HG03135 (cell line): ENCODE measurements around the gene GBF1.
"Not testable (repeated sequence)": the region's sequence is repeated elsewhere in the genome, so short reads cannot be mapped to it uniquely, and the experiment has no call there.

Experiments
- ATAC-seq: cut with Tn5 transposase; IDR thresholded peaks from one replicate; pipeline ENCODE4 v1.9.1; 2021; ENCODE audit warnings: mild to moderate bottlenecking, moderate library complexity; ENCODE audit not compliant: unreplicated experiment

The GBF1 gene

DNA sequence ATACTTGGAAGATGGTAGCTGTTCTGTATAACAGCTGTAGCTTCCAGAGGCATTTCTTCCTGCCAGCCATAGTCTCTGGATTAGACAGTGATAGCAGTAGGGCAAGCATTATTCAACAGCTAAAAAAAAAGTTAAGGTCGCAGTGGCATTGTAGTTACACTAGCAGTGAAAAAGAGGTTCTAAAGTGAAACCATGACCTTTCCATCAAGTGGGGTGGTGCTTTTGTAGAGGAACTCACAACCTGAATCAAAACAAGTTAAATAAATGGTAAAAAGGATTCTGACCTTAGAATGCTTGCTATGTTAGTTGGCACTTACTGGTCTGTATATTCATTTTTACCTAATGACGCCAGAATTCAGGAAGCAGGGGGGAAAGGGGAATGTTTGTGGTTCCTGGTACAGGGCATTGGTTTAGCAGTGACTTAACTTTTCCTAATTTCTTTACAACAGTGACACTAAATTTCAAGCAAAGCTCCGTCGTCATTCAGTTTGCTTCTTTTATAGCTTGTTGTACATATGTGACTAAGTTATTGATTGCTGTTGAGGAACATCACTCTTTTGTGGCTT, 55.0 kb downstream of the GBF1 start:
- ATAC-seq = no peak

DNA sequence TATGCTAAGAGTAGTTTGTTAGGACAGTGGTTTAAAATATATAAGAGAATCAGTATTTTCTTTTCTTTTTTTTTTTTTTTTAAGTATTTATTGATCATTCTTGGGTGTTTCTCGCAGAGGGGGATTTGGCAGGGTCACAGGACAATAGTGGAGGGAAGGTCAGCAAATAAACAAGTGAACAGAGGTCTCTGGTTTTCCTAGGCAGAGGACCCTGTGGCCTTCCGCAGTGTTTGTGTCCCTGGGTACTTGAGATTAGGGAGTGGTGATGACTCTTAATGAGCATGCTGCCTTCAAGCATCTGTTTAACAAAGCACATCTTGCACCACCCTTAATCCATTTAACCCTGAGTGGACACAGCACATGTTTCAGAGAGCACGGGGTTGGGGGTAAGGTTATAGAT, 55.6 kb downstream of the GBF1 start:
- not testable (repeated sequence) for ATAC-seq

DNA sequence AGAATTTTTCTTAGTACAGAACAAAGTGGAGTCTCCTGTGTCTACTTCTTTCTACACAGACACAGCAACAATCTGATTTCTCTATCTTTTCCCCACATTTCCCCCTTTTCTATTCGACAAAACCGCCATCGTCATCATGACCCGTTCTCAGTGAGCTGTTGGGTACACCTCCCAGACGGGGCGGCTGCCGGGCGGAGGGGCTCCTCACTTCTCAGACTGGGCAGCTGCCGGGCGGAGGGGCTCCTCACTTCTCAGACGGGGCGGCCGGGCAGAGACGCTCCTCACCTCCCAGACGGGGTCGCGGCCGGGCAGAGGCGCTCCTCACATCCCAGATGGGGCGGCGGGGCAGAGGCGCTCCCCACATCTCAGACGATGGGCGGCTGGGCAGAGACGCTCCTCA, 56.0 kb downstream of the GBF1 start:
- not testable (repeated sequence) for ATAC-seq

DNA sequence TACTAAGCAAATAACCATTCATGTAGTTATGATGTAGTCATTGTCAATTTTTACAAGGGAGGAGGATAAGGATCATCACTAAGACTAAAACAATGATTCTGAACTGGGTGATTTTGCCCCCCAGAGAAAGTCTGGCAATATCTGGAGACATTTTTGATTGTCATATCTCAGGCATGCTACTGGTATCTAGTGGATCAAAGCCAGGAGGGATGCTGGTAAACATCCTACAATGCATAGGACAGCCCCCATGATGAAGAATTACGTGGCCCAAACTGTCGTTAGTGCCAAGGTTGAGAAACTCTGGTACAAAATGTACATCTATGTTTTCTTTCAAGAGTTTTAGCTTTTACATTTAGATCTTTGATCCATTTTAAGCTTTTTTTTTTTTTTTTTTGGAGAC, 57.3 kb downstream of the GBF1 start:
- ATAC-seq = no peak

DNA sequence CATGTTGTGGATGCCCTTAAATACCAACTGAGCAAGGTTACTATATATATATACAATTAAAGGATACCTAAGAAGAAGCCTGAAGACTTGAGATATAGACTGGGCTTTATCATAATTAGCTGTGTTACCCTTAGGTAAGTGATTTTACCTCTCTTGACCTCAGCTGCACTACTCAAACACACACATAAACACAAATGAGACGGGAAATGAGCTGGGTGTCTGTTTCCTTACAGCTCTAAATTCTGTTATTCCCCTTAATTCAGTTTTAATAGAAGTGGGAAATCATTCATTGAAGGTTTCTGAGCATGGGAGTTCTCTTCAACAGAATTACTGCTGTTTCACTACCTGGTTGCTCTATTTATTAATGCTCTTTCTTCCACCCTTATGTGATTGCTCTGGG, 60.7 kb downstream of the GBF1 start:
- ATAC-seq = no peak

DNA sequence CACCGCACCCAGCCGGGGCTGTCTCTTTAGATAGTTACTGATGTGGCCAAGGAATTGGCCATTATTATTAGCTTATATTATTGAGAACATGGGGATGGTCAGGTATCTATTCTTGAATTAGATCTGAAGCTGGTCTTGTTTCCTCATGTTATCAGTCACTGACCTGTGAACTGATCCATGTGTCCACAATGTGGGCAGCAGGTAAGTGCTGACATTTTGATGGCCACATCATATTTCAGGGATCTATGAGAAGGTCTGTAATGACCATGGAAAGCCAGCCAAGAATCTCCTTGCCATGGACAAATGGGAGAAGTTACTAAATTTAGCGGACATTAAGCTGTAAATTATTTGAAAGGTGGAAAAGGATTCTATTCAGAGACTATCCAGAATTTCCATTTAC, 61.4 kb downstream of the GBF1 start:
- ATAC-seq = no peak

DNA sequence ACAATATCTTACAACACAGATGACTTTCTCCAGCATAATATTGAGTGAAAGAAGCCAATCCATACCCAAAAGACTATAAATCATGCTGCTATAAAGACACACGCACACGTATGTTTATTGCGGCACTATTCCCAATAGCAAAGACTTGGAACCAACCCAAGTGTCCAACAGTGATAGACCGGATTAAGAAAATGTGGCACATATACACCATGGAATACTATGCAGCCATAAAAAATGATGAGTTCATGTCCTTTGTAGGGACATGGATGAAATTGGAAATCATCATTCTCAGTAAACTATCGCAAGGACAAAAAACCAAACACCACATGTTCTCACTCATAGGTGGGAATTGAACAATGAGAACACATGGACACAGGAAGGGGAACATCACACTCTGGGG, 63.0 kb downstream of the GBF1 start:
- ATAC-seq = not testable (repeated sequence)

DNA sequence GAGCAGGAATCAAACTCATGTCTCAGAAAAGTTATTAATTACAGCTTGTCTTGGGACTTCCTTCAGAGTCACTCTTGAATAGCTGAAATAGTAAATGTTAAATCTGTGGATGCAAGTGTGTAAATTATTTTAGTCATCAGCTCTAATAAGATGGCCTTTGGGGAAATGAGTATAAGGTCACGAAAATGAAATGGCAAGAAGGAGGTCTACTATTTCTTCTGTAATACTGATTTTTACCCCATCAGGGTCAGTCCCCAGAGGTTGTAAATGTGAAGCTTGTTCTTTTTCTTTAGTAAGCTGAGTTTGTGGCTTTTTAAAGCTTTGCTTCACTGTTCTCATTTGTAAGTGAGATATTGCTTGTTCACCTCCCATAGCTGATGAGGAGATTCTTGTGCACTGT, 63.9 kb downstream of the GBF1 start:
- ATAC-seq = no peak

DNA sequence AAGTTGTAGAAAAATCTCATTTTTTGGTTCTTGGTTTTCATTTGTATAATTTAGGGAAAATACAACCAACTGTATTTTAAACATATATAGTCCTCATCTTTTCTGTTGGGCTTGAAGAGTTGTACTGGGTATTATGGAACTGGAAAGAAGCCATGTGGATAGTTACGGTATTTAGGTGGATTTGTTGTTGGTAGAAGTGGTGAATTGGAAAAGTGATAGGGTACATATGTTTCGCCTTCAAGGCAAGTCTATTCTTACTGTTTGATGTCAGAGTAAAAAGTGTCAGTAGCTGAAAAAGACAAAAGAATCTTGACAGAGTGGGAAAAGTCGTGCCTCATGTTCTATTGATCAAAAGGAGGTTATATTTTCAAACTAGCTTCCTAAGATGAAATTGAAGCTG, 64.6 kb downstream of the GBF1 start:
- no peak for ATAC-seq

DNA sequence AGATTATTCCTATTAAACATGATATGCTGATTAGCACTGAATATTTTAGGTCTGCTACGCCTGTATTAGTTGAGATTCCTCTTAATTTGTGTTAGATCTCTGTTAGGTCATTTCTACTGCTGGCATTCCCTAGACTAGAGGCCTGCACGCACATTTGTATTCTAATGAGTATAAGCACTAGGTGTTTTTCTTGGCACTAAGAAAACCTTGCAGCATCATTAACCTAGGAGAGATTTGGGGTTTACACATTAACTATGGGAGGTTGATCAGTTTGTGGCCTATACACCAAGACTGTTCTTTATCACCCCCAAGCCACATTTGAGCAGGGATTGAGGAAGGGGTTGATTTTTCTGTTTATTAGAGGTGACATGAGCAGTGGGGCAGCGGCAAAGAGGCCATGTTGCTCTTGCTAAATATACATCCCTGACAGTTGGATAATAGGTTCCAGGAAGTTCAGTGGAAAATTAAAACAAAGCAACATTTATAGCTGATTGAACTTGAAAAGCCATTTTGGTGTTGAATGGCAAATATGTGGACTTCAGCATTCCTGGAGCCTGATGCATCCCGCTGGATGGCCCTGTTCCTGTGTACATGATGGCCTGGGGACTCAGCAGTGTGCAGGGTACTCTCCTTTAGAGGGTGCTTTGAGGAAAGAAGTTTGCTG, 65.2 kb downstream of the GBF1 start:
- no peak for ATAC-seq

DNA sequence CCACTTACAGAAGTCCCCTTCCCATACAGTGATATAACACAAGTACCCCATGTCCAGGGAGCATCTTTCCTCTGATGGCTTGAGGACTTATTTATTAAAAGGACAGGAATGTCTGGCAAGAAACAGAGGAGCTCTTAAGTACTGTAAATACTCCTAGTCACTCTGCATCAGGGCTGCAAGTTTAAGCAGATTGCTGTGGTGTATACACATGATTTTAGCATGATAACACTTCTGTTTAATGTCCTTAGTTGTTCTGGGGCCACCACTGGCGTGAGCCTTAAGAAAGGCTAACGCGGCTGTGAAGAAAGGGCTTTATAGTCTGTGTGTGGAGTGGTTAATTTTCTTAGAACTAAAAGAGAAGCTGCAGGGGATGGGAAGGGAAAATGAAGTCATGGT, 65.7 kb downstream of the GBF1 start:
- no peak for ATAC-seq

DNA sequence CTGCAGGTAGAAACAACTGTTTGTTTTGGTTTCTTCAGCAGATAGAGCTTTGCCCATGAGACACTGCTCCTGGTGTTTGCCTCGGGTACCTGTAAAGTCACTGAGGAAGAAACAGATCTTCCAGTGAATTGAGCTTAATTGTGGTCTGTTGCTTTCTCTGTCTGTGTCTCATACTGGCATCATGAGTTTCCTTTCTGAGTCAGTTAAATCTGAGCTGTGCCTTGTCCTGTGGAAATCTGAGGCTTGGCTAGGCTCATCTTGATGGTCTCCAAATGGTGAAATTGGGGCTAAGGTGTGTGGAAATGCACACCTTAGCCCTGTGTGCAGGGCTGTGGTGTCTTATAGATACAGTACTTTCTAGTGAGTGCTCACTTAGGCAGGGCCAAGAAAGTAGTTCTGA, 67.4 kb downstream of the GBF1 start:
- no peak for ATAC-seq

DNA sequence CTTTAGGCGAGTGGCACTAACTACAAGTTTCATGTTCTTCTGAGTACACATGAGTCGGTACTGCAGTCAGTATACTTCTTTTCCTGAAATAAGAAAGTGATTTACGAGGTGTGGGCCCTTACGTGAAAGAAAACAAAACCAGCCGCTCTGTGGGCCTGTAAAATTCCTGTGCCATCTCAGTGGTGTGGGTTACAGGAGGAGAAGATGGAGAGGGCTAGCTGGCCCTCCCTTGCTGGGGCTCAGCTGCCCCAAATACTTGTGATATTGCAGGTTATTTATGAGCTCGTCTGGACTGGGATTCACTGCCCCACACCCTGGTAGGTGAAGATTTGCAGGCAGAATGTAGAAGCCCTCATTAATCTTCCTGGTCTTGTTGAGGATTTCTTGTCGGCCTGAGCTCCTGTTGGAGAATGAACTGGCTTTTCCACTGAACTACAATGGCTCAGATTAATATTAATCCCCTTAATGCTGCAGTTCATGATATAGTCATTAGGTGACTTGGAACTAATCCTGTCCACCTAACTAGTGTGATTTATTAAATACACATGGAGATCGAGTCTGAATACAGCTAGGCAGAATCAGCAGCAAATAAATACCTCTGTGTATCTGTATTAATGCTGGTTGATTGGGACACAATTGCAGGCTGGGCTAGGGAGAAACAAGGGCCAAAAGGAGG, 68.0 kb downstream of the GBF1 start:
- no peak for ATAC-seq

DNA sequence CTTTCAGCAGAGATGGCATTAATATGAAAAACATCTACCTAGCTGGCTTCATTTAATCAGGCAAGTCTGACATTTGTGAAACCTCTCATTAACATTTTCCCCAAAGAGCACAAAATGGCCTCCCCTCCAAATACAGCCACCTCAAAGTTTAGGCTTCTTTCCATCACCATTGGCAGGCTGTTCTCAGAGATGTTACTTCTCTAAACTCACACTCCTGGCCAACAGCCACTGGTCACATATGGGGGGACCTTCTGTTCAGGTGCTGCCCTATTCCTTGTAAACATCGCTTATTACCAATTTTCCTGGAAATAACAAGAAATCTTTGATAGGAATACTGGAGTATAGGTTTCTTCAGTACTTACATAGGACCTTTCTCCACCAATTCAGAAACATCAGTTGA, 69.5 kb downstream of the GBF1 start:
- ATAC-seq = no peak

DNA sequence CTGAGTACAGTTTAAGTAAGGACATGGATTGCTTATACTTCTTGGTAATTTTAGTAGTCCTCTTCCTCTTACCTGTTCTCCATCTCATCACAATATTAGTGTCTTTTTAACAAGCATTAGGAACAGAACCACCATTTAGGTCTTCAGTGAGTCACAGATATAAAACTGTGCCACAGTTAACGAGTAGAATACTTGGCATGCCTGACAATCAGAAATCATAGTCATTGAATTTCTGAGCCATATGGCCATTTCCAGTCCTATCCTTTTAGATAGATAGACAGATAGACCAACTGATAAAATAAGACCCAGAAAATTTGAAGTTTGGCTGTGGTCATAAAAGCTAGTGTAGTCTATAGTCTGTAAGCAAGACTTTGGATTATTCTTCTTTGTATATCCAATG, 71.1 kb downstream of the GBF1 start:
- no peak for ATAC-seq

DNA sequence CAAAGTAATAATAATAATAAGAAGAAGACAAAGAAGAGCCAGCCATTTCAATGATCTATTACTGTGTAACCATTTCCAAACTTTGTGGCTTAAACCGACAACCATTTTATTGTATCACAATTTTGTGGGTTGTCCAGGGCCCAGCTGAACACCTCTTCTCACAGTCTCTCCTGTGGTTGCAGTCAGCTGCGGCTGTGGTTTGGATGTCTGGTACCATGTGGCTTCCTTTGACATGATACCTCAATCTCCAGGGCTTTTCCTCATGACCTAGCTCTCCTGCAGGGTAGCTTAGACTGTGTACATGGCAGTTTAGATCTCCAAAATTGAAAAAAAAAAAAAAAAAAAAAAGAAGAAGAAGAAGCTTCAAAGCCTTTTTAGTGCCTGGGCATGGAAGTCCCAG, 77.6 kb downstream of the GBF1 start:
- ATAC-seq = no peak

DNA sequence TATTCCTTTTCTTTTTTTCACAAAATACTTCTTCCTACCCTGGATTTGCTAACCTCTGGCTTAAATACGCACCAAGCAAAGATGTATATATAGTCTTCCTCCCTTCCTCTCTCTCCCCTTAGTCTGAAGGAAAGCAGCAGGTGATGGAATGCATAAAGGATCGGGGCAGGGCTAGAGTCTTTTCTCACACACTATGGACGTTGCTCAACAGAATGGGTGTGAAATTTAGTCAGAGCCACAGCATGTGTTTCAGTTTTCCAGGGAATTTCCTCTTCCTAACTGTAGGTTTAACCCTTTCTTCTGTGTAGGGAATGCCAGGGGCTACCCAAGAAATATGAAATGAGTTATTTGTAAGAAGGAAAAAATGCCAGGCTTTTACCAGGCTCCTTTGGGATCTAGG, 78.7 kb downstream of the GBF1 start:
- no peak for ATAC-seq

DNA sequence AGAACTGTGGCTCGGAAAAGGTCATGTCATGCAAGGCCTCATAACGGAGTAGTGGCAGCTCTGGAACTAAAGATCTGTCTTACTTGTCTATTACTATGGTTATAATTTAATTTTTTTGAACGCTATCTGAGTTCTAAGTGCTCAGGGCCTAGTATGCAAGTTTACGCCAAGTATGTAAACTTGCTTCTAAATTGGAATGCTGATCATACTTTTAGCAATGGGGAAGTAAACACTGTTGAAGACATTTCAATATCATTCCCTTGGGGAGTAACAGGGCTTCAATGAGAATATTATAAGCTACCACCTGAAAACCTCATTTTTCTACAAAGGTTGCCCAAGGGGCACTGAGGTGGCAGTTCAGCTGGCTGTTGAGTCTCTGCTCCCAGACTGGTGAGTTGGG, 80.7 kb downstream of the GBF1 start:
- no peak for ATAC-seq

DNA sequence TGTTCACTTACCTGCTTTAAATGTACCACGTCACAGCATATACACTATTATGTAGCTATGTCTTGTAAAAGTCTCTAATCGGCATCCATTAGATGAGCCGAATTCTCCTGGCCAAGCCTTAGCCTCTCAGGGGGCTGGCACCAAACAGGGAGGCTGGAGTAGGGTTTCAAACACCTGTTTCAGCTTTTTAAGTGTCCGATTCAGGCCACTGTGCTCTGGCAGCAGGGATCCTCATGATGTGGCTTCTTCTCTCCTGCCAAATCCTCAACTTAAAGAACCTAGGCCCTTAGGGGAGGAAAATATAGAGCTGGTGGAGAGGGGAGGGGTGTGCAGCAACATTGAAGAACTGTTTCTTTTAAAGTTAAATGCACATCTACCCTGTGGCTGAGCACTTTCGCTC, 81.7 kb downstream of the GBF1 start:
- no peak for ATAC-seq

DNA sequence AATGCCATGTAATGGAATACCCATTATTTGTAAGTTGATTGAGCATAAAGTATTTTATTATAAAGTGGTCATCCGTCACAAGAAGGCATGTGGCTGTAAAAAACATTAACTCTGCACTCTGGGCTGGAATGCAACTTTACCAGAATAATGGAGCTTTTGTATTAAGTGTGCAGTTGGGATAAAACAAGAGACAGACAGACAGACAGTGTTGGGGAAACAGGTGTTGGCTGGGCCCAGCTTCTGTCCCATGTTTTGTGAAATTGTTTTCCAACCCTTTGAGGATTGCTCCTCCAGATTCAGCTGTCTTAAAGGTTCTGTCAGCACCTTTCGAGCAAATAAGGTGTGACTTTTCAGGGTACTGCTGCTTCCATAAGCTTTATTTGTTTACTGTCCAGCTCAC, 82.3 kb downstream of the GBF1 start:
- ATAC-seq = no peak

DNA sequence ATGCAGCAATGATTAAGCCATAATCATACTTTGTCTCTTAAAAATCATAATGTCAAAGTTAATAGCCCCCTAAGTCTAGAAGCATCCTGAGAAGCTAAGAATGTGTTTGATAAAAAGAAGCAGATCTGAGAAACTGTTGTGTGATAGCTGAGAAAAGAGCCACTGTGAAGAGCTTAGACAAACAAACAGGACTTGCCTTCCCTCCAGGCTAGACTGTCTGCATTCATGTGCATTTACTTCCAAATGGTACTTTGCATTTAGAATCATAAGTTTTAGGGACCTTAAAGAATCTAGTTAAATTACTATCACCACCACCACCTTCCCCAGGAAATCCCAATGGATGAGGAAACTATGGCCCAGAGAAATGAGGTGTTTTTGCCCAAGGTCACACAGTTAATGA, 87.4 kb downstream of the GBF1 start:
- ATAC-seq = no peak

DNA sequence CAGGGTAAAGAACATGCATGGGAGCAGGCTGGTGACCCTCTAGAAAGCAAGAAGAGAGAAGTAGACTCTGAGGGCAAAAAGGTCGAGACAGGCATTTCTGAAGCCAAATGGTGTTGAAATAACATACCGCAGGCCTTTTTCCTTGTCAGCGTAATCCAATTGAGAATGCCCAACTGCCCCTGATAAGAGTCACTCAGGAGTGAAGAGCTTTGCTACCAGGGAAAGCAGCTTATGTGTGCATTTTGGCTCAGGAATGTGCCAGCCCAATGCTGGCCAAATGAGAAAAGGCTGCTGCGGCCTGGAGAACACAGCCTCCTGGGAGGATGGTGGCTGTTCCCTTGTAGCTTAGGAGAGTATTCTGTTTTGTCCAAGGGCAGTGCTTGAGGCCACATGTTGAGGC, 88.8 kb downstream of the GBF1 start:
- no peak for ATAC-seq

DNA sequence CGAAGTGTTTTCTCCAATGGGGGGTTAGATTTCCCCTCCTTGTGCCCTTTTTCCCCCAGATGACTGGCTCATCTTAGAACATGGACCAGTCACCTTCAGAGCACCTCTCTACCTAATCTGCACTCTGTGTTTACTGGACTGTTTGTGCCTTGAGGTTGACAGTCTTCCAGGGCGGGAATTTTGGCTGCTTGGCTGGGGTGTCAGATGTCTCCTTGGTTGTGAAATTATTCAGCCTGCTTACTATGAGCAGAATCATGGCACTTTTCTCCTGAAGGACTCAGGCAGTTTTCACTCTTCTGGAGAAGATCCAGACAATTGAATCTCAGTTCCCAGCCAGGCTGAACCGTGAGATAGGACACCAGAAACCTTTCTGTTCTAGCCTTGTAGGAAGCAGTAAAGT, 89.9 kb downstream of the GBF1 start:
- ATAC-seq = no peak
